GM21381 (cell line): ENCODE results near the gene TMEM256.

Experiments
- ATAC-seq: cut with Tn5 transposase; IDR thresholded peaks from one replicate; pipeline ENCODE4 v1.9.1; 2021; ENCODE audit warnings: mild to moderate bottlenecking, moderate library complexity; ENCODE audit not compliant: unreplicated experiment

TMEM256 gene

GRCh38 chr17:7354262-7354843, 49.5 kb downstream of the TMEM256 start:
- no peak for ATAC-seq
